OCI-LY1 (cell line): ENCODE measurements around the gene BTBD2.

Experiments used
- H2AFZ ChIP-seq: fragments of 200-600 bp; sonication (generic), shearing (Covaris generic); 2 replicates; pipeline ENCODE4 v1.6.0; 2014; ENCODE audit warnings: antibody characterized with exemption, mild to moderate bottlenecking, low read length
- H3F3A ChIP-seq: fragments of 200-600 bp; sonication (generic), shearing (Covaris generic); 2 replicates; pipeline ENCODE4 v1.6.0; 2014; ENCODE audit warnings: mild to moderate bottlenecking, antibody characterized with exemption, low read length, moderate library complexity; ENCODE audit not compliant: insufficient read depth
- H3K27ac ChIP-seq: fragments of 200-600 bp; sonication (generic); 2 replicates; pipeline ENCODE4 v1.5.1; 2014; ENCODE audit warnings: low read length, mixed run types, mild to moderate bottlenecking, low read depth; ENCODE audit not compliant: poor library complexity, severe bottlenecking
- H3K27me3 ChIP-seq: fragments of 200-600 bp; sonication (generic); 2 replicates; pipeline ENCODE4 v1.6.0; 2014; ENCODE audit warnings: antibody characterized with exemption, mild to moderate bottlenecking, low read length, moderate library complexity; ENCODE audit not compliant: insufficient read depth
- H3K36me3 ChIP-seq: fragments of 200-600 bp; sonication (generic); 2 replicates; pipeline ENCODE4 v1.6.1; 2014; ENCODE audit warnings: mild to moderate bottlenecking, antibody characterized with exemption, low read length, moderate library complexity, mixed read lengths; ENCODE audit not compliant: insufficient read depth
- H3K4me1 ChIP-seq: fragments of 200-600 bp; sonication (generic); 2 replicates; pipeline ENCODE4 v1.5.1; 2014; ENCODE audit warnings: mild to moderate bottlenecking, low read length, moderate library complexity; ENCODE audit not compliant: insufficient read depth, severe bottlenecking
- H3K4me2 ChIP-seq: fragments of 200-600 bp; sonication (generic), shearing (Covaris generic); 2 replicates; pipeline ENCODE4 v1.6.1; 2014; ENCODE audit warnings: low read length
- H3K4me3 ChIP-seq: fragments of 200-600 bp; sonication (generic); 2 replicates; pipeline ENCODE4 v1.5.1; 2014; ENCODE audit warnings: low read length, low read depth, mild to moderate bottlenecking, mixed read lengths; ENCODE audit not compliant: poor library complexity, severe bottlenecking
- H3K79me2 ChIP-seq: fragments of 200-600 bp; shearing (Covaris generic); 2 replicates; pipeline ENCODE4 v1.6.1; 2016; ENCODE audit warnings: mixed run types, low read length, mixed read lengths; ENCODE audit not compliant: insufficient read depth
- H3K9ac ChIP-seq: fragments of 200-600 bp; sonication (generic), shearing (Covaris generic); 2 replicates; pipeline ENCODE4 v1.6.1; 2014; ENCODE audit warnings: mild to moderate bottlenecking, low read length, mixed read lengths
- H3K9me2 ChIP-seq: fragments of 200-600 bp; sonication (generic), shearing (Covaris generic); 2 replicates; pipeline ENCODE4 v1.6.1; 2014; ENCODE audit warnings: low read depth, mild to moderate bottlenecking, low read length, mixed read lengths
- H3K9me3 ChIP-seq: fragments of 200-600 bp; shearing (Covaris generic); 2 replicates; pipeline ENCODE4 v1.6.1; 2014; ENCODE audit warnings: low read length, mixed read lengths
- H4K20me1 ChIP-seq: fragments of 200-600 bp; sonication (generic), shearing (Covaris generic); 2 replicates; pipeline ENCODE4 v1.6.0; 2016; ENCODE audit warnings: mild to moderate bottlenecking, low read length; ENCODE audit not compliant: insufficient read depth
- CTCF ChIP-seq: fragments of 200-600 bp; sonication (generic), shearing (Covaris generic); IDR thresholded peaks from 2 replicates; pipeline ENCODE4 v1.5.1; 2017; ENCODE audit warnings: mild to moderate bottlenecking, antibody characterized with exemption, low read length, moderate library complexity, mixed read lengths
- EZH2 ChIP-seq: fragments of 200-600 bp; sonication (generic), shearing (Covaris generic); IDR thresholded peaks from 2 replicates; pipeline ENCODE4 v1.8.0; 2017; ENCODE audit warnings: borderline replicate concordance, mixed run types, mild to moderate bottlenecking, antibody characterized with exemption, low read length, moderate library complexity, mixed read lengths

Gene BTBD2

GRCh38 chr19:2055931-2056836, 40.7 kb upstream of the BTBD2 start:
- H3K27ac ChIP-seq, result peak overlapping the region; percentile 64
- no peaks in the 10 kb centered on the region for H3K79me2 ChIP-seq
- TF ChIP-seq EZH2 (no peak), CTCF (no peak)
- no peaks in the 10 kb centered on the region for H3K9me2 ChIP-seq
- H3K9me3 ChIP-seq, result no peaks in the 10 kb centered on the region
- H4K20me1 ChIP-seq, result no peaks in the 10 kb centered on the region
- H2AFZ ChIP-seq, result no peak overlapping the region
- peaks cover 56% of the 10 kb centered on the region for H3K4me1 ChIP-seq
- H3K4me2 ChIP-seq, result no peak overlapping the region
- no peaks in the 10 kb centered on the region for H3F3A ChIP-seq
- H3K4me3 ChIP-seq, result no peak overlapping the region
- H3K9ac ChIP-seq, result peak overlapping the region; percentile 19; the same call in 1 of the 2 replicates
- no peaks in the 10 kb centered on the region for H3K36me3 ChIP-seq
- H3K27me3 ChIP-seq, result no peaks in the 10 kb centered on the region

- Histone ChIP-seq H3K4me2 (no peak overlapping the region; the same call in 1 of the 2 replicates), H3K4me1 (peaks cover 48% of the 10 kb centered on the region), H3K27me3 (no peaks in the 10 kb centered on the region), H3K9me2 (no peaks in the 10 kb centered on the region), H3K9ac (no peak overlapping the region; the same call in 1 of the 2 replicates), H3K9me3 (no peaks in the 10 kb centered on the region), H3K79me2 (no peaks in the 10 kb centered on the region), H3K27ac (peak overlapping the region; percentile 72), H3F3A (no peaks in the 10 kb centered on the region), H3K4me3 (no peak overlapping the region), H2AFZ (no peak overlapping the region), H3K36me3 (no peaks in the 10 kb centered on the region; the same call in 1 of the 2 replicates), H4K20me1 (no peaks in the 10 kb centered on the region)
- no peak for TF ChIP-seq CTCF
- no peak for TF ChIP-seq EZH2
These were observed 39.2 kb upstream of the BTBD2 start for GRCh38 chr19:2054763-2055162.

GRCh38 chr19:2053601-2054389, 38.3 kb upstream of the BTBD2 start:
- Histone ChIP-seq H3K9me3 (no peaks in the 10 kb centered on the region), H3K79me2 (no peaks in the 10 kb centered on the region), H3F3A (no peaks in the 10 kb centered on the region), H3K27me3 (no peaks in the 10 kb centered on the region), H3K27ac (peak overlapping the region; percentile 57), H3K4me3 (no peak overlapping the region), H3K9ac (no peak overlapping the region), H3K36me3 (no peaks in the 10 kb centered on the region; the same call in 1 of the 2 replicates), H3K4me1 (peaks cover 54% of the 10 kb centered on the region), H3K9me2 (no peaks in the 10 kb centered on the region), H2AFZ (no peak overlapping the region), H4K20me1 (no peaks in the 10 kb centered on the region), H3K4me2 (no peak overlapping the region)
- TF ChIP-seq EZH2 (no peak), CTCF (no peak)
